Kidney capillary endothelial cell (primary cell): ENCODE measurements around the gene SRPK3.

ENCODE experiments used
- DNase-seq: peaks from one replicate; pipeline ENCODE4 v3.0.0-alpha.2; 2018; ENCODE audit warnings: low spot score

Gene SRPK3

GRCh38 chrX:153831429-153832150 lies 50.7 kb downstream of the SRPK3 start:
- DNase-seq: no peak

- no peak for DNase-seq
Measured at GRCh38 chrX:153832728-153833127, 51.9 kb downstream of the SRPK3 start.
